ENCODE results near the gene ZNF292.

ZNF292 gene

GRCh38 chr6:87122477-87122876 lies 32.9 kb upstream of the ZNF292 start:
- no peak for TF ChIP-seq TAF1 (IDR thresholded peaks at IDR 0.05; ENCODE audit: borderline replicate concordance, insufficient read depth, low read length)
- no peak for TF ChIP-seq SIN3A (IDR thresholded peaks at IDR 0.05; ENCODE audit: borderline replicate concordance, insufficient read depth, low read length)
- no peak for TF ChIP-seq FOXP2 (optimal IDR thresholded peaks at IDR 0.05; ENCODE audit: borderline replicate concordance, extremely low read depth, extremely low read length, insufficient read depth)
- TF ChIP-seq POLR2AphosphoS5 (IDR thresholded peaks at IDR 0.05; ENCODE audit: low read depth, low read length), result no peak

- TF ChIP-seq SIN3A (IDR thresholded peaks at IDR 0.05; ENCODE audit: borderline replicate concordance, insufficient read depth, low read length), result no peak
Observed at GRCh38 chr6:87124074-87124473, 31.3 kb upstream of the ZNF292 start.

GRCh38 chr6:87126501-87126900 lies 28.9 kb upstream of the ZNF292 start:
- TF ChIP-seq REST (IDR thresholded peaks at IDR 0.05; ENCODE audit: insufficient read depth in 1 of 2, low read depth in 2 of 2, low read length in 2 of 2) (no peak), TAF1 (IDR thresholded peaks at IDR 0.05; ENCODE audit: borderline replicate concordance, insufficient read depth, low read length) (no peak), FOXP2 (optimal IDR thresholded peaks at IDR 0.05; ENCODE audit: borderline replicate concordance, extremely low read depth, extremely low read length, insufficient read depth) (no peak), POLR2AphosphoS5 (IDR thresholded peaks at IDR 0.05; ENCODE audit: low read depth, low read length) (no peak), SIN3A (IDR thresholded peaks at IDR 0.05; ENCODE audit: borderline replicate concordance, insufficient read depth, low read length) (no peak)

GRCh38 chr6:87127737-87128136 lies 27.6 kb upstream of the ZNF292 start:
- TF ChIP-seq SIN3A (IDR thresholded peaks at IDR 0.05; ENCODE audit: borderline replicate concordance, insufficient read depth, low read length) (no peak), POLR2AphosphoS5 (IDR thresholded peaks at IDR 0.05; ENCODE audit: low read depth, low read length) (no peak), REST (IDR thresholded peaks at IDR 0.05; ENCODE audit: insufficient read depth in 1 of 2, low read depth in 2 of 2, low read length in 2 of 2) (no peak), FOXP2 (optimal IDR thresholded peaks at IDR 0.05; ENCODE audit: borderline replicate concordance, extremely low read depth, extremely low read length, insufficient read depth) (no peak), TAF1 (IDR thresholded peaks at IDR 0.05; ENCODE audit: borderline replicate concordance, insufficient read depth, low read length) (no peak)

GRCh38 chr6:87136963-87137362 lies 18.4 kb upstream of the ZNF292 start:
- no peak for TF ChIP-seq TAF1 (IDR thresholded peaks at IDR 0.05; ENCODE audit: borderline replicate concordance, insufficient read depth, low read length)
- no peak for TF ChIP-seq REST (IDR thresholded peaks at IDR 0.05; ENCODE audit: insufficient read depth in 1 of 2, low read depth in 2 of 2, low read length in 2 of 2)
- no peak for TF ChIP-seq POLR2AphosphoS5 (IDR thresholded peaks at IDR 0.05; ENCODE audit: low read depth, low read length)
- no peak for TF ChIP-seq FOXP2 (optimal IDR thresholded peaks at IDR 0.05; ENCODE audit: borderline replicate concordance, extremely low read depth, extremely low read length, insufficient read depth)
- no peak for TF ChIP-seq SIN3A (IDR thresholded peaks at IDR 0.05; ENCODE audit: borderline replicate concordance, insufficient read depth, low read length)

- TF ChIP-seq POLR2AphosphoS5 (IDR thresholded peaks at IDR 0.05; ENCODE audit: low read depth, low read length) (no peak), SIN3A (IDR thresholded peaks at IDR 0.05; ENCODE audit: borderline replicate concordance, insufficient read depth, low read length) (no peak), REST (IDR thresholded peaks at IDR 0.05; ENCODE audit: insufficient read depth in 1 of 2, low read depth in 2 of 2, low read length in 2 of 2) (no peak), FOXP2 (optimal IDR thresholded peaks at IDR 0.05; ENCODE audit: borderline replicate concordance, extremely low read depth, extremely low read length, insufficient read depth) (no peak), TAF1 (IDR thresholded peaks at IDR 0.05; ENCODE audit: borderline replicate concordance, insufficient read depth, low read length) (no peak)
Observed at GRCh38 chr6:87139236-87139635, 16.1 kb upstream of the ZNF292 start.
